Measurements from ENCODE around the gene AMBP.

Gene AMBP

GRCh38 chr9:114078021-114078780, at the start of gene AMBP:
Gene AMBP (minus strand): TSS chr9:114078300. CDS start chr9:114078209, 91 bp downstream.
- DNase-seq (ENCODE audit: extremely low spot score, insufficient read length, low read depth) (no peak), FAIRE-seq (no peak)

GRCh38 chr9:114126247-114127060, 48.4 kb upstream of the AMBP start:
- FAIRE-seq (no peak), DNase-seq (ENCODE audit: extremely low spot score, insufficient read length, low read depth) (no peak)

- no peak for DNase-seq (ENCODE audit: extremely low spot score, insufficient read length, low read depth)
- no peak for FAIRE-seq
These were observed 47.4 kb upstream of the AMBP start for GRCh38 chr9:114125476-114126013.

GRCh38 chr9:114124666-114125475, 46.8 kb upstream of the AMBP start:
- FAIRE-seq: no peak
- no peak for DNase-seq (ENCODE audit: extremely low spot score, insufficient read length, low read depth)

- DNase-seq (ENCODE audit: extremely low spot score, insufficient read length, low read depth): no peak
- no peak for FAIRE-seq
These were observed 46.0 kb upstream of the AMBP start for GRCh38 chr9:114124138-114124537.

- FAIRE-seq (no peak), DNase-seq (ENCODE audit: extremely low spot score, insufficient read length, low read depth) (no peak)
These were observed 45.2 kb upstream of the AMBP start for GRCh38 chr9:114123031-114123977.

- DNase-seq (ENCODE audit: extremely low spot score, insufficient read length, low read depth): no peak
These were observed 44.3 kb upstream of the AMBP start for GRCh38 chr9:114122136-114123027.

GRCh38 chr9:114121227-114122135, 43.4 kb upstream of the AMBP start:
- DNase-seq (ENCODE audit: extremely low spot score, insufficient read length, low read depth) (no peak), FAIRE-seq (no peak)

More at GRCh38 chr9:114122136-114123027, 44.3 kb upstream of the AMBP start:
- no peak for FAIRE-seq

- DNase-seq (ENCODE audit: extremely low spot score, insufficient read length, low read depth) (no peak), FAIRE-seq (no peak)
These were observed 42.3 kb upstream of the AMBP start for GRCh38 chr9:114120192-114121014.

GRCh38 chr9:114119242-114120191, 41.4 kb upstream of the AMBP start:
- DNase-seq (ENCODE audit: extremely low spot score, insufficient read length, low read depth): no peak
- no peak for FAIRE-seq

GRCh38 chr9:114117996-114118830, 40.1 kb upstream of the AMBP start:
- no peak for FAIRE-seq
- no peak for DNase-seq (ENCODE audit: extremely low spot score, insufficient read length, low read depth)

GRCh38 chr9:114117614-114117995, 39.5 kb upstream of the AMBP start:
- no peak for DNase-seq (ENCODE audit: extremely low spot score, insufficient read length, low read depth)
- no peak for FAIRE-seq

- DNase-seq (ENCODE audit: extremely low spot score, insufficient read length, low read depth) (no peak), FAIRE-seq (no peak)
These were observed 38.1 kb upstream of the AMBP start for GRCh38 chr9:114116126-114116747.

- DNase-seq (ENCODE audit: extremely low spot score, insufficient read length, low read depth): no peak
- FAIRE-seq: no peak
These were observed 37.6 kb upstream of the AMBP start for GRCh38 chr9:114115654-114116125.

Measured in GM18507 (cell line).